ENCODE data around the gene LIG3.
"Not testable (repeated sequence)": the region's sequence is repeated elsewhere in the genome, so short reads cannot be mapped to it uniquely, and the experiment has no call there.

The LIG3 gene

GRCh38 chr17:35000965-35001364 is 20.7 kb downstream of the LIG3 start:
- DNase-seq = not testable (repeated sequence)

GRCh38 chr17:35001549-35001948 is 21.2 kb downstream of the LIG3 start:
- DNase-seq = no peak

DNA sequence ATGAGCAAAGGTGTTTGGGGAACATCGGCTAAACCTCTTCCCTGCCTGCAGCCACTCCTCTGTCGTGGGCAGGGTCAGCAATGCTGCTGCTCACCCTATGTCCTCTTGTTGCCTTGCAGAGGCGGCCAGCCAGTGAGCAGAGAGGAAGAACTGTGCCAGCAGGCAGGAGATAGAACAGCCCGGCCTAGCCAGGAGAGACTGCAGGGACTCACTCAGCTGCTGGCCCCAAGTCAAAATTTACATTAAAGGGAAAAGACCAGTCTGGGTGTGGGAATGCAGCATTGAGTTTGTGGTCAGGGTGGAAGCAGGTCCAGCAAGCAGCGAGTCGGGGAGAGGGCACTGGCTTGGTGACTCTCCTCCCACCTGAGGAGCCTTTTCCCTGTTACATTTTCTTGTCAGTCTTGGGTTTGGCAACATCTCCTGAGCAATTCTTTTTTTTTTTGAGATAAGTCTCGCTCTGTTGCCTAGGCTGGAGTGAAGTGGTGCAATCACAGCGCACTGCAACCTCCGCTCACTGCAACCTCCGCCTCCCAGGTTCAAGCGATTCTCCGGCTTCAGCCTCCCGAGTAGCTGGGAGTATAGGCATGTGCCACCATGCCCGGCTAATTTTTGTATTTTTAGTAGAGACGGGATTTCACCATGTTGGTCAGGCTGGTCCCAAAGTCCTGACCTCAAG is 22.7 kb downstream of the LIG3 start:
- DNase-seq = no peak

DNA sequence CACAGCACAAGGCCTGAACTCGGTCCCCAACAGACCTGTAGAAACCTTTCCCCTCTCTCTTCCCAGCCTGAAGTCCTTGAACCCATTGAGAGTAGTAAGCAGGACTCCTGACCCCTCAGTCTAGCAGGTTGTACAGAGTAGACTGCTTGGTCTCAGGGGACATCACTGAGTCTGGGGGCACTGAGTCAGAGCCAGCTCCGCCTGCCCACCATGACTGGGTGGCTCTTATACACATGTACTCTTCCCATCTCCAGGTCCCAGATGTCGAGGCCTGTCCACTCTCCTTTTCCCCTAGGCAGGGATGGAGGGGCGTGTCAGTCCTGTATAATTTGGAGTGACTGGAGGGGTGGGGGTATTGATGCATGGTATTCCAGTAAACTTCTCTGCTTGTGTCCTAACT is 23.5 kb downstream of the LIG3 start:
- no peak for DNase-seq

DNA sequence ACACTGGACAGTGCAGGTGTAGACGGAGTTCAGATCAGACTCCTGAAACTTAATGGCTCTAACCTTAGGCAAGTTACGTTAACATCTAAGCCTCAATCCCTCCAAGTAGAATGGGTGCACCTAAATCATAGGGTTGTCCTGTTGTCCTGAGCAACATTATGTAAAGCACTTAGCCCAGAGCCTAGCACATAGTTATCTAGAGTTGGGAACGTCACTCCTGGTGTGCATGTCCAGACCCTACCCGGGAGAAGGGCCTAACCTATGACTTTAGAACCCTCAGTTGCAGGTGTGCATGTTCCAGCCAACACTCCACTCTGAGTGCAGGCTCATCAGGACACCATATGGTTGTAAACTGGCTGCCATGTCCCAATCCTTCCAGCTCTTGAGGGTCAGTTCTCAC is 26.0 kb downstream of the LIG3 start:
- no peak for DNase-seq

DNA sequence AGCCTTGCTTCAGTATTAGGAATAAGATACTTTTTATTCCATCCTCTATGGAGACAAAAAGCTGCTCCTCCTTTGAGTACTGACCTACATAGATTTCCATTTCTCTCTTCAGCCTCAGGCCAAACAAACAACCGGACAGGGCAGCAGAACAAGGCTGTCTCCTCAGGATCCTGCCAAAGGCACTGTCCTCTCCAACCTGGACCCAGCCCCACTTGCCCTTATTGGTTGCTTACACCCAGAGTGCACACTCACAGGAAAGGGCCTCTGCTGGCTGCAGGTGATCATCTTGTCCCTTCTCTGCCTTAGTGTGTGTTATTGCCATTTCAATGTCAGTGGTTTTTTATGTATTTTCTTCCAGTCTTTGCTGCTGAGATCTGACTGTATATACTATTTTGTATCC is 26.6 kb downstream of the LIG3 start:
- no peak for DNase-seq

- no peak for DNase-seq
Observed at GRCh38 chr17:35010093-35010492, 29.8 kb downstream of the LIG3 start.

GRCh38 chr17:35011671-35012216 is 31.4 kb downstream of the LIG3 start:
- no peak for DNase-seq

DNA sequence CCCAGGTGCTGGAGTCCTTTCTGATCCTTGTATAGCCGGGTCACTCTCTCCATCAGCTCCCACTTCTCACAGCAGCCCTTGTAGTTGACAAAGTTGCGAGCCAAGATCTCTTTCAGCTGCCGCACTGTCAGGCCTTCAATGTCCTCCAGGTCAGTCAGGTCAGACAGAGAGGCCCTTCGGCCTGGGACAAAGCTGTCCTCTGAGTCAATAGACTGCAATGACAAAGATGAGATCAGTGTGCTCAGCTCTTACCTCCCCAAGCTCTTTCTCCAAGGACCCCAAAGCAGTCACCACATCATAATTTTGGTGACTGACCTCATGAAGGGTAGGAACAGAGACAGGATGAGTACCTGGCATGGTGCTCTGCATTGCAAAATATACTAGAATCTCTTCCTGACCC is 36.1 kb downstream of the LIG3 start:
- DNase-seq = no peak

- no peak for DNase-seq
Observed at GRCh38 chr17:35017021-35017420, 36.7 kb downstream of the LIG3 start.

DNA sequence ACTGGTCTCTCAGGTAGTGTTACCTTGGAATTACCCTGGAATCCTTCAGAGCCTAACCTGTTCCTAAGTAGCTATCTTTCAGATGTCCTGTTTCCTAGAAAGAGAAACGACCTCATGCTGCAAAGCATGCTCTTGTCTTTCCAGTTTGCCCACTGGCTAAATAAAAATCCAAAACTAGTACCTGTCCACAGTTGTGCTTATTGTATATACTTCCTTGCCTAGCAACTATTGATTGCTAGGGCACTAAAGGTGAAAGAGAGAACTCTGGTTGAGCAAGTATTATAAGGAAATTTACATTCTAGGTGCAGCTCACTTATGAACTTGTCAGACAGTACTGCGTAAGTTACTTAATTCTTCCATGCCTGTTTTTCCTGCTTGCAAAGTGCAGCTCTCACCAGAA is 38.5 kb downstream of the LIG3 start:
- no peak for DNase-seq

DNA sequence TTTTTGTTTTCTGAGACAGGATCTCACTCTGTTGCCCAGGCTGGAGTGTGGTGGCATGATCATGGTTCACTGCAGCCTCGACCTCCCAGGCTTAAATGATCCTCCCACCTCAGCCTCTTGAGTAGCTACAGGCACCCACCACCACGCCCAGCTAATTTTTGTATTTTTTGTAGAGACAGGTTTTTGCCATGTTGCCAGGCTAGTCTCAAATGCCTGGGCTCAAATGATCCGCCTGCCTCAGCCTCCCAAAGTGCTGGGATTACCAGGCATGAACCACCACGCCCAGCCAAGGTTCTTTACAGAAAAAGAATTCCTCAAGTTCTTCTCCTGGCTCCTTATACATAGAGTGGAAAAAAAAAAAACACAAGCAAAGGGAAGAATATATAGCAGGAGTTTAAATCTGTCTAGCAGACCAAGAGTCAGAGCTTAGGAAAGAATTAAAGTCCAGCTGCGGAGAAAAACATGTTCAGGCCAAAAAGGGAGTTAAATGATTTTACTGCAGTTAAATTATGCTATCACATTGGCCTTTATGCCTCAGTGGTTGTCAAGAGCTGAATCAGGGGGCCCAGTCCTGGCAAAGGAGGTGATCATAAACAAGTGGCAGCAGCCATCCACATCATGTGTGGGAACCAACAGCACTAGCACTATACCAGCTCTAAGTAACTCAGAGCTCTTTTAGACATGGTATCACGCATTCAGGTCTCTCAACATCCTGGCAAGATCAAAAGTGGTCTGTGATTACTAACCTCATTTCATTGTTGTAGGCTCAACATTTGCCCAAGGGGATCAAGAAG is 39.3 kb downstream of the LIG3 start:
- no peak for DNase-seq

DNA sequence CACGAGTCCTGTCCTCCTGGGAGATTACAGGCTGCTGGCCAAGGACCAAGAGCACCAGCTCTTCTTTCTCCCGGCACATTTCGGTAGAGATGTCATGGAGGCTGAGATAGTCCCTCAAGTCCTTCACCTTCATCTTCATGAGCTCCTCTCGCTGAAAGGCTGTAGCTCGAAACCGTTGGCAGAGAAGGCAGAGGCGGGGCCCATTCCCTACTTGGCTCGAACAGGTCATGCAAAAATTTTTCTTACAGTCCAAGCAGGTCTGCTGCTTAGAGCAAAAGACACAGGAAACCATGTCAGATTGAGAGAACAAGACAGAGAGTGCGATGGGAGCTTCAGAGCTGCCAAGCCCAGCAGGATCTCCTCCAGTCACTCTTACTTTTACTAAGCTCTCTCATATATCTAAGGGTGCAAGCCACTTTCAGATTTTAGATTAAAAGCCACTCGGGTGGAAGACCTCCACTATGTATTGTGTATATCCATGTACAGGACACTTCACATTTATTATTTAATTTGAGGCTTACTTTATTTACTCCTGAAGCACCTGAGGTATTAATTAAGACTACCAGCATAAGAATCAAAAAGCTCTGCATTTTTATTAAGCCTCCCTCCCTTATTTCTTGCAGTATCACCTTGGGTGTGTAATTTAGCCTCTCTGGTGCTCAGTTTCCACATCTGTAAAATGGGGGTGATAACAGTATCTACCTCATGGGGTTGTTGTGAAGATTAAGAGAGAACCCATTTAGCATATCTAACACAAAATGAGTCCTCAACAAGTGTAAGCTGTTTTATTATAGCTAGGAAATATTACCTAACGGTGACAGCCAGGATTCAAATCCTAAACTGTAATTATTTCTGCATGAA is 41.4 kb downstream of the LIG3 start:
- DNase-seq = no peak

DNA sequence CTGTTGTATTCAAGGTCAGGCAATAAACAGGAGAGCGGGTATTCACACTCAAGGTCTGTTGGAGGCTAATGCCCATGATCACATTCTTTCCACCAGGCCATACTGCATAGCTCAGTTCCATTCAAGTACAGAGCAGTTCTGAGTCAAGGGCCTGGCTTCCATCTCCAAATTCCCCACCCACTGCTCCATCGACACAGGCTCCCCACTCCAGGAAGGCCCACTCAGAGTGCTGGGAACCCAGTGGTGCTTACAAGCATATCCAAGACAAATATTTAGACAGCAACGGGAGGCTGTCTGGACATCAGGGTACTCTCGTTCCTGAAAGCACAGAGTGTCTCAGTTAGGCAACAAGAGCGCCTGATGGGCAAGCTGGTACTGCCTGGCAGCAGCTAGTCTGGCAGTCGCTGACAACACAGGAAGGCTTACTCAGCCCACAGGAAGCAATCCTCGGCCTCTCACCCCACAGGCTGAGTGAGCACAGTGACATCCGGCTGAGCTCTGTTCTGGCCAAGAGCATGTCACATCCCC is 42.3 kb downstream of the LIG3 start:
- no peak for DNase-seq

DNA sequence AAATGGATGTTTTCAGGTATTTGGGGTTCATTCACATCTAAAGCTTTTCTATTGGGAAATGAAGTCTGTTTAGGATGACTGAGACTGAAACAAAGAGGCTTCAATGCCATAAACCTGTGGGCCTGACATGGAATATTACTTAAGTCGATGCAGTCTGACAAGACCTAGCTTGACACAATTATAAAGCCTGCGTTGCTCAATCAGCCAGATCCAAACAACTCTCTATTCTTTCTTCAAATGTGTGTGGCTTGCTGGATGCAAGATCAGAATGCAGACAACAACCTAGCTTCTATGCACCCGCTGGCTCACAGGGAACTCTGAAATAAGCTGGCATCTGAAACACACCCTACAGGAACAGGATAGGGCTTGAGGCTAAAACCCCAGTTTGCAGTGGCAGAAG is 43.2 kb downstream of the LIG3 start:
- DNase-seq = no peak

- DNase-seq = no peak
Observed at GRCh38 chr17:35025541-35025940, 45.2 kb downstream of the LIG3 start.

- not testable (repeated sequence) for DNase-seq
Observed at GRCh38 chr17:35028097-35028496, 47.8 kb downstream of the LIG3 start.

GRCh38 chr17:35028531-35029262 is 48.4 kb downstream of the LIG3 start:
- DNase-seq = no peak

- no peak for DNase-seq
Observed at GRCh38 chr17:35030780-35031179, 50.5 kb downstream of the LIG3 start.

DNA sequence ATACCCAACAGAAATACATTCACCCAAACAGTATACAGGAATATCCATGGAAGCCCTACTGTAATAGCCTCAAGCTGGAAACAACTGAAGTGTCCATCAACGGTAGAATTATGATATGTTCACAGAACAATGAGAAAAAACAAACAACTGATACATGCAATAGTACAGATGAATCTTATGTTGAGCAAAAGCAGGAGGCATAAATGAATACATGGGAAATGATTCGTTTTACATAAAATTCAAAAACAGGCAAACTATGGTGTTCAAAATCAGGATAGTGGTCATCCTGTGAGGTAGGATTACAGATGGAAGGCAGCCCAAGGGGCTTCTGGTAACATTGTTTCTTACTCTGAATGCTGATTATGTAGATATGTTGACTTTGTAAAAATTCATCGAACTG is 58.1 kb downstream of the LIG3 start:
- no peak for DNase-seq

GRCh38 chr17:35041390-35041789 is 61.1 kb downstream of the LIG3 start:
- no peak for DNase-seq

DNA sequence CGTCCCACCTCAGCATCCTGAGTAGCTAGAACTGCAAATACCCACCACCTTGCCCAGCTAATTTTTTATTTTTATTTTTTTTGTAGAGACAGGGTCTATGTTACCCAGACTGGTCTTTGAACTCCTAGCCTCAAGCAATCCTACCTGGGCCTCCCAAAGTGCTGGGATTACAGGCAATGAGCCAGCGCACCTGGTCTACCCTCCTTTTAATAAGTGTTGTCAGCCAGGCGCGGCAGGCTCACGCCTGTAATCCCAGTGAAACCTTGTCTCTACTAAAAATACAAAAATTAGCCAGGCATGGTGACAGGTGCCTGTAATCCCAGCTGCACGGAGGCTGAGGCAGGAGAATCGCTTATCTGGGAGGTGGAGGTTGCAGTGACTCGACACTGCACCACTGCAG is 63.9 kb downstream of the LIG3 start:
- no peak for DNase-seq

Data from retina (tissue), 1 donor.